ENCODE data around the gene TREX2. TPM values are rescaled to one million over a fixed set of nuclear protein-coding genes. Genes with fewer than 3 reads are reported as not detected.

The TREX2 gene
- polyA plus RNA-seq, 1 donor from 2014 or later = not detected

DNA sequence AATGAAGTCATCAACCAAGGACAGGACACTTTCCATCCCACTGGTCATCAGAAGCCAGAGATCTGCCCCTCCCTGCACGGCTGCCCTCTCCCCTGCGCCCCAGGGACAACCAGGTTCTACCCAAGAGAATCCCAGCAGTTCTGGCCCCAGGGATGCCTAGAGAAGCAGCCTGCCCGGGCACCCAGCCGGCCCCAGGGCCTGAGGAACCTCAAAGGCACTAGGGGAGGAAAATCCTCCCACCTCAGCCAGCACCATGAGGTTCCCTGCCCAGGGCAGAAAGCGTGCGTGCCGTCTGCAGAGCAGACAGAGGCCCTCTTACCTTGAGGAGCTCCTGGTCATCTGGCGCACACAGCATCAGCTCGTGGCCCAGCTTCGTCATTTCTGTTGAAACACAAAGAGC is 16.4 kb upstream of the TREX2 start:
- Histone ChIP-seq H3F3A (ENCODE audit: insufficient read depth, low read length, poor library complexity, severe bottlenecking) (no peaks in the 10 kb centered on the region), H3K27ac (ENCODE audit: low read length) (no peak overlapping the region), H3K79me2 (replicated peaks; ENCODE audit: insufficient read depth, low read length) (no peaks in the 10 kb centered on the region), H3K4me3 (ENCODE audit: low read length) (no peak overlapping the region), H3K9ac (ENCODE audit: low read length) (no peak overlapping the region), H3K36me3 (ENCODE audit: insufficient read depth, low read length) (no peaks in the 10 kb centered on the region), H3K27me3 (ENCODE audit: insufficient read depth, low read depth, low read length) (no peaks in the 10 kb centered on the region), H2AFZ (ENCODE audit: low read depth, low read length) (no peak overlapping the region), H3K4me2 (ENCODE audit: low read length) (no peak overlapping the region), H4K20me1 (ENCODE audit: insufficient read depth) (no peaks in the 10 kb centered on the region), H3K9me2 (ENCODE audit: insufficient read depth, low read length) (no peaks in the 10 kb centered on the region), H3K9me3 (ENCODE audit: low read length) (no peaks in the 10 kb centered on the region)
- TF ChIP-seq POLR2AphosphoS5 (IDR thresholded peaks at IDR 0.05) (no peak), TAF1 (IDR thresholded peaks at IDR 0.05; ENCODE audit: low read depth) (no peak), EZH2 (IDR thresholded peaks at IDR 0.05; ENCODE audit: borderline replicate concordance, insufficient read depth, low read length, poor library complexity, severe bottlenecking) (no peak), RAD21 (conservative IDR thresholded peaks at IDR 0.05) (no peak), EP300 (conservative IDR thresholded peaks at IDR 0.05; ENCODE audit: poor library complexity, severe bottlenecking) (no peak), SMC3 (conservative IDR thresholded peaks at IDR 0.05; ENCODE audit: poor library complexity) (no peak), MXI1 (conservative IDR thresholded peaks at IDR 0.05; ENCODE audit: poor library complexity, severe bottlenecking) (no peak)
- TF ChIP-seq, protein P1, sequence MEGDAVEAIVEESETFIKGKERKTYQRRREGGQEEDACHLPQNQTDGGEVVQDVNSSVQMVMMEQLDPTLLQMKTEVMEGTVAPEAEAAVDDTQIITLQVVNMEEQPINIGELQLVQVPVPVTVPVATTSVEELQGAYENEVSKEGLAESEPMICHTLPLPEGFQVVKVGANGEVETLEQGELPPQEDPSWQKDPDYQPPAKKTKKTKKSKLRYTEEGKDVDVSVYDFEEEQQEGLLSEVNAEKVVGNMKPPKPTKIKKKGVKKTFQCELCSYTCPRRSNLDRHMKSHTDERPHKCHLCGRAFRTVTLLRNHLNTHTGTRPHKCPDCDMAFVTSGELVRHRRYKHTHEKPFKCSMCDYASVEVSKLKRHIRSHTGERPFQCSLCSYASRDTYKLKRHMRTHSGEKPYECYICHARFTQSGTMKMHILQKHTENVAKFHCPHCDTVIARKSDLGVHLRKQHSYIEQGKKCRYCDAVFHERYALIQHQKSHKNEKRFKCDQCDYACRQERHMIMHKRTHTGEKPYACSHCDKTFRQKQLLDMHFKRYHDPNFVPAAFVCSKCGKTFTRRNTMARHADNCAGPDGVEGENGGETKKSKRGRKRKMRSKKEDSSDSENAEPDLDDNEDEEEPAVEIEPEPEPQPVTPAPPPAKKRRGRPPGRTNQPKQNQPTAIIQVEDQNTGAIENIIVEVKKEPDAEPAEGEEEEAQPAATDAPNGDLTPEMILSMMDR (IDR thresholded peaks at IDR 0.05; ENCODE audit: poor library complexity, severe bottlenecking) = no peak
- TF ChIP-seq, protein P2, sequence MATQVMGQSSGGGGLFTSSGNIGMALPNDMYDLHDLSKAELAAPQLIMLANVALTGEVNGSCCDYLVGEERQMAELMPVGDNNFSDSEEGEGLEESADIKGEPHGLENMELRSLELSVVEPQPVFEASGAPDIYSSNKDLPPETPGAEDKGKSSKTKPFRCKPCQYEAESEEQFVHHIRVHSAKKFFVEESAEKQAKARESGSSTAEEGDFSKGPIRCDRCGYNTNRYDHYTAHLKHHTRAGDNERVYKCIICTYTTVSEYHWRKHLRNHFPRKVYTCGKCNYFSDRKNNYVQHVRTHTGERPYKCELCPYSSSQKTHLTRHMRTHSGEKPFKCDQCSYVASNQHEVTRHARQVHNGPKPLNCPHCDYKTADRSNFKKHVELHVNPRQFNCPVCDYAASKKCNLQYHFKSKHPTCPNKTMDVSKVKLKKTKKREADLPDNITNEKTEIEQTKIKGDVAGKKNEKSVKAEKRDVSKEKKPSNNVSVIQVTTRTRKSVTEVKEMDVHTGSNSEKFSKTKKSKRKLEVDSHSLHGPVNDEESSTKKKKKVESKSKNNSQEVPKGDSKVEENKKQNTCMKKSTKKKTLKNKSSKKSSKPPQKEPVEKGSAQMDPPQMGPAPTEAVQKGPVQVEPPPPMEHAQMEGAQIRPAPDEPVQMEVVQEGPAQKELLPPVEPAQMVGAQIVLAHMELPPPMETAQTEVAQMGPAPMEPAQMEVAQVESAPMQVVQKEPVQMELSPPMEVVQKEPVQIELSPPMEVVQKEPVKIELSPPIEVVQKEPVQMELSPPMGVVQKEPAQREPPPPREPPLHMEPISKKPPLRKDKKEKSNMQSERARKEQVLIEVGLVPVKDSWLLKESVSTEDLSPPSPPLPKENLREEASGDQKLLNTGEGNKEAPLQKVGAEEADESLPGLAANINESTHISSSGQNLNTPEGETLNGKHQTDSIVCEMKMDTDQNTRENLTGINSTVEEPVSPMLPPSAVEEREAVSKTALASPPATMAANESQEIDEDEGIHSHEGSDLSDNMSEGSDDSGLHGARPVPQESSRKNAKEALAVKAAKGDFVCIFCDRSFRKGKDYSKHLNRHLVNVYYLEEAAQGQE (IDR thresholded peaks at IDR 0.05; ENCODE audit: borderline replicate concordance) = no peak

DNA sequence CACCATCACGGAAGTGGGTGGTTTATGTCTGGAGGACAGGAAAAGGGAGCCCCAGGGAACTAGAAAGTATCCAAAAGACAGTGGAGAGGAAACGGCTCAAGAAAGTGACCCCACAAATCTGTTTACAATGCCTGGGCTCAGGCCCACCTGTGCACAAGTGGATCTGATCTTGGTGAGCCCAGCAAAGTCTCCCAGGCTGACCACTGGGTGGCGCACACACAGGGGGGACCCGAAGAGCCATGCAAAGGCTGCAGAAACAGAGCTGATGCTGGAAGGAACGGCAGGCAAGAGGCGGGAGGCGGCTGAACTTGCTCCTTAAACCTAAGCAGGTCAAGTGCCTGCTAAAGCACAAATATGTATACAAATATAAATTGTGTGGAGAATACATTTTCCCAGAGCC is 15.0 kb upstream of the TREX2 start:
- H4K20me1 ChIP-seq (ENCODE audit: insufficient read depth) = no peaks in the 10 kb centered on the region
- H3K4me2 ChIP-seq (ENCODE audit: low read length) = no peak overlapping the region
- no peaks in the 10 kb centered on the region for H3K9me2 ChIP-seq (ENCODE audit: insufficient read depth, low read length)
- H3K9me3 ChIP-seq (ENCODE audit: low read length) = no peaks in the 10 kb centered on the region
- H3K27ac ChIP-seq (ENCODE audit: low read length) = no peak overlapping the region
- H3K36me3 ChIP-seq (ENCODE audit: insufficient read depth, low read length) = no peaks in the 10 kb centered on the region
- no peaks in the 10 kb centered on the region for H3F3A ChIP-seq (ENCODE audit: insufficient read depth, low read length, poor library complexity, severe bottlenecking)
- no peak for TF ChIP-seq EP300 (conservative IDR thresholded peaks at IDR 0.05; ENCODE audit: poor library complexity, severe bottlenecking)
- TF ChIP-seq, protein P2 (IDR thresholded peaks at IDR 0.05; ENCODE audit: borderline replicate concordance) = no peak
- peak; percentile 35 for TF ChIP-seq RAD21 (conservative IDR thresholded peaks at IDR 0.05)
- no peak for TF ChIP-seq POLR2AphosphoS5 (IDR thresholded peaks at IDR 0.05)
- TF ChIP-seq, protein P1 (IDR thresholded peaks at IDR 0.05; ENCODE audit: poor library complexity, severe bottlenecking) = peak; percentile 61
- no peak for TF ChIP-seq EZH2 (IDR thresholded peaks at IDR 0.05; ENCODE audit: borderline replicate concordance, insufficient read depth, low read length, poor library complexity, severe bottlenecking)
- peak; percentile 65 for TF ChIP-seq SMC3 (conservative IDR thresholded peaks at IDR 0.05; ENCODE audit: poor library complexity)
- no peak overlapping the region for H3K4me3 ChIP-seq (ENCODE audit: low read length)
- no peak overlapping the region for H3K9ac ChIP-seq (ENCODE audit: low read length)
- no peak overlapping the region for H2AFZ ChIP-seq (ENCODE audit: low read depth, low read length)
- no peaks in the 10 kb centered on the region for H3K27me3 ChIP-seq (ENCODE audit: insufficient read depth, low read depth, low read length)
- H3K79me2 ChIP-seq (replicated peaks; ENCODE audit: insufficient read depth, low read length) = no peaks in the 10 kb centered on the region
